Left ventricle myocardium inferior (tissue), 1 donor: ENCODE measurements around the gene ZDHHC16. TPM values are rescaled to one million over a fixed set of nuclear protein-coding genes. Genes with fewer than 3 reads are reported as not detected.

Source experiments
- DNase-seq: peaks from one replicate; pipeline ENCODE4 v3.0.0-alpha.2; 2020
- H3K27ac ChIP-seq: fragments of 200-600 bp; replicated peaks from 2 replicates; pipeline ENCODE4 v1.8.0; 2021
- H3K27me3 ChIP-seq: fragments of 200-600 bp; 2 replicates; pipeline ENCODE4 v1.8.0; 2021; ENCODE audit warnings: low read depth
- H3K36me3 ChIP-seq: fragments of 200-600 bp; 2 replicates; pipeline ENCODE4 v1.8.0; 2021
- H3K4me1 ChIP-seq: fragments of 200-600 bp; 2 replicates; pipeline ENCODE4 v1.8.0; 2021
- H3K4me3 ChIP-seq: fragments of 200-600 bp; 2 replicates; pipeline ENCODE4 v1.8.0; 2021; ENCODE audit warnings: mild to moderate bottlenecking, moderate library complexity
- H3K9me3 ChIP-seq: fragments of 200-600 bp; replicated peaks from 2 replicates; pipeline ENCODE4 v1.8.0; 2021
- intact Hi-C: fragments of 100-400 bp; cut with micrococcal nuclease; formaldehyde crosslinking; loops from one replicate; pipeline ENCODE4 v1.11.0; 2022
- total RNA-seq: library from RNA; stranded (reverse); fragmentation: NEBNext Ultra II Directional; extraction: Animal tissue kit (Norgen Biotek cat#: 25700); gene quantifications from one replicate; pipeline ENCODE4 v1.2.1, GENCODE V29; 2021
- TF ChIP-seq, protein P1 (sequence below): fragments of 200-600 bp; IDR thresholded peaks from 2 replicates; pipeline ENCODE4 v1.8.0; 2021; ENCODE audit warnings: antibody characterized with exemption, mild to moderate bottlenecking, borderline replicate concordance
- donor health status: DM: no; HTN: yes; CAD: no; lungs with severe emphysema.

Gene ZDHHC16
- total RNA-seq, 1 donor from 2014 or later = 17.8 TPM

- intact Hi-C loops = no loop called here
- no peaks in the 10 kb centered on the region for H3K9me3 ChIP-seq
- TF ChIP-seq, protein P1, sequence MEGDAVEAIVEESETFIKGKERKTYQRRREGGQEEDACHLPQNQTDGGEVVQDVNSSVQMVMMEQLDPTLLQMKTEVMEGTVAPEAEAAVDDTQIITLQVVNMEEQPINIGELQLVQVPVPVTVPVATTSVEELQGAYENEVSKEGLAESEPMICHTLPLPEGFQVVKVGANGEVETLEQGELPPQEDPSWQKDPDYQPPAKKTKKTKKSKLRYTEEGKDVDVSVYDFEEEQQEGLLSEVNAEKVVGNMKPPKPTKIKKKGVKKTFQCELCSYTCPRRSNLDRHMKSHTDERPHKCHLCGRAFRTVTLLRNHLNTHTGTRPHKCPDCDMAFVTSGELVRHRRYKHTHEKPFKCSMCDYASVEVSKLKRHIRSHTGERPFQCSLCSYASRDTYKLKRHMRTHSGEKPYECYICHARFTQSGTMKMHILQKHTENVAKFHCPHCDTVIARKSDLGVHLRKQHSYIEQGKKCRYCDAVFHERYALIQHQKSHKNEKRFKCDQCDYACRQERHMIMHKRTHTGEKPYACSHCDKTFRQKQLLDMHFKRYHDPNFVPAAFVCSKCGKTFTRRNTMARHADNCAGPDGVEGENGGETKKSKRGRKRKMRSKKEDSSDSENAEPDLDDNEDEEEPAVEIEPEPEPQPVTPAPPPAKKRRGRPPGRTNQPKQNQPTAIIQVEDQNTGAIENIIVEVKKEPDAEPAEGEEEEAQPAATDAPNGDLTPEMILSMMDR = no peak
- H3K4me1 ChIP-seq = peaks cover 64% of the 10 kb centered on the region
- H3K4me3 ChIP-seq = no peak overlapping the region
- peak overlapping the region; percentile 67 for H3K27ac ChIP-seq
- H3K27me3 ChIP-seq = no peaks in the 10 kb centered on the region
- peak; percentile 42 for DNase-seq
- H3K36me3 ChIP-seq = no peaks in the 10 kb centered on the region
Observed at GRCh38 chr10:97503406-97503805, 57.4 kb downstream of the ZDHHC16 start.

DNA sequence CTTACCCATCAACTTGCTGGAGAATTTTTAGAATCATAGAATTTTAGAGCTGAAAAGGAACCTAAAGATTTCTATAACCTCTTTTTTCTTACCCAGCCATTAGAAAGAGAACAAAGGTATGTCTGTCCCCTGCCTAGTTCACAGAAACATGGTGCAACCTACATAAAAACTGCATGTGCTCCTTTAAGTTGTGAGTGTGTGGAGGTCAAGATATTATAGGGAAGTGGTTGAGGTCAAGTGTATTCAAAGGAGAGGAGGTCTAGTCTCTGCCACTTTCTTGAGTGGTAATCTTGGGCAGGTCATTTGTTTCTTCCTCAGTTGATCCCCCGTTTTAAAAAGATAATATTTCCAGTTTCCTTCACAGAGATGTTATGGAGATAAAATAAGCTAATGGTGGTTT lies 59.2 kb downstream of the ZDHHC16 start:
- TF ChIP-seq, protein P1 = no peak
- Histone ChIP-seq H3K27me3 (no peaks in the 10 kb centered on the region), H3K4me1 (peaks cover 51% of the 10 kb centered on the region), H3K9me3 (no peaks in the 10 kb centered on the region), H3K36me3 (no peaks in the 10 kb centered on the region), H3K27ac (no peak overlapping the region), H3K4me3 (no peak overlapping the region)
- DNase-seq = no peak
- intact Hi-C loops = no loop called here

GRCh38 chr10:97506199-97506991 lies 60.4 kb downstream of the ZDHHC16 start:
- TF ChIP-seq, protein P1 = no peak
- intact Hi-C loops = no loop called here
- H3K9me3 ChIP-seq = no peaks in the 10 kb centered on the region
- H3K27me3 ChIP-seq = no peaks in the 10 kb centered on the region
- no peak for DNase-seq
- H3K4me1 ChIP-seq = peaks cover 43% of the 10 kb centered on the region
- no peak overlapping the region for H3K27ac ChIP-seq
- H3K4me3 ChIP-seq = no peak overlapping the region
- H3K36me3 ChIP-seq = no peaks in the 10 kb centered on the region

Other genes starting within 250 kb of the ZDHHC16 start
- gene ARHGAP19, start 153.5 kb upstream of the ZDHHC16 start, total RNA-seq = 4.2 TPM
- 4.2 TPM for gene FRAT1, start 126.9 kb upstream of the ZDHHC16 start, total RNA-seq
- gene FRAT2, start 111.4 kb upstream of the ZDHHC16 start, total RNA-seq = 5.9 TPM
- gene RRP12, start 44.8 kb upstream of the ZDHHC16 start, total RNA-seq = 15.2 TPM
- 233 TPM for gene PGAM1, start 20.0 kb upstream of the ZDHHC16 start, total RNA-seq
- 14.9 TPM for gene EXOSC1, start 169 bp upstream of the ZDHHC16 start, total RNA-seq
- 42.7 TPM for gene MMS19, start 52.2 kb downstream of the ZDHHC16 start, total RNA-seq
- gene UBTD1, start 52.7 kb downstream of the ZDHHC16 start, total RNA-seq = 17.1 TPM
- gene ANKRD2, start 126.6 kb downstream of the ZDHHC16 start, total RNA-seq = 969 TPM
- gene HOGA1, start 138.2 kb downstream of the ZDHHC16 start, total RNA-seq = 47.1 TPM
- gene C10orf62, start 143.5 kb downstream of the ZDHHC16 start, total RNA-seq = 1.5 TPM
- 13.9 TPM for gene MORN4, start 187.3 kb downstream of the ZDHHC16 start, total RNA-seq
- 12.4 TPM for gene PI4K2A, start 194.5 kb downstream of the ZDHHC16 start, total RNA-seq
- 6.7 TPM for gene AVPI1, start 241.1 kb downstream of the ZDHHC16 start, total RNA-seq